Prostate gland (tissue), 2 donors: Measurements from ENCODE around the gene NCOA7.

ENCODE experiments used
- POLR2A ChIP-seq: fragments of 450-650 bp; IDR thresholded peaks from one replicate; pipeline ENCODE4 v1.6.1; 2016; ENCODE audit warnings: antibody characterized with exemption, mild to moderate bottlenecking
- TF ChIP-seq, protein P1 (sequence below), 4 experiments: fragments of 200-600 bp in 2 of 4; fragments of 450-650 bp in 2 of 4; sonication (generic) in 2 of 4; IDR thresholded peaks; 1 replicate in 3 of 4; 2 replicates in 1 of 4; pipeline ENCODE4 v1.5.1; 2016 to 2019; ENCODE audit warnings: antibody characterized with exemption in 4 of 4, mild to moderate bottlenecking in 2 of 4, moderate library complexity in 2 of 4

GRCh38 chr6:125939791-125940190 is 149.0 kb downstream of the NCOA7 start:
- TF ChIP-seq, protein P1, sequence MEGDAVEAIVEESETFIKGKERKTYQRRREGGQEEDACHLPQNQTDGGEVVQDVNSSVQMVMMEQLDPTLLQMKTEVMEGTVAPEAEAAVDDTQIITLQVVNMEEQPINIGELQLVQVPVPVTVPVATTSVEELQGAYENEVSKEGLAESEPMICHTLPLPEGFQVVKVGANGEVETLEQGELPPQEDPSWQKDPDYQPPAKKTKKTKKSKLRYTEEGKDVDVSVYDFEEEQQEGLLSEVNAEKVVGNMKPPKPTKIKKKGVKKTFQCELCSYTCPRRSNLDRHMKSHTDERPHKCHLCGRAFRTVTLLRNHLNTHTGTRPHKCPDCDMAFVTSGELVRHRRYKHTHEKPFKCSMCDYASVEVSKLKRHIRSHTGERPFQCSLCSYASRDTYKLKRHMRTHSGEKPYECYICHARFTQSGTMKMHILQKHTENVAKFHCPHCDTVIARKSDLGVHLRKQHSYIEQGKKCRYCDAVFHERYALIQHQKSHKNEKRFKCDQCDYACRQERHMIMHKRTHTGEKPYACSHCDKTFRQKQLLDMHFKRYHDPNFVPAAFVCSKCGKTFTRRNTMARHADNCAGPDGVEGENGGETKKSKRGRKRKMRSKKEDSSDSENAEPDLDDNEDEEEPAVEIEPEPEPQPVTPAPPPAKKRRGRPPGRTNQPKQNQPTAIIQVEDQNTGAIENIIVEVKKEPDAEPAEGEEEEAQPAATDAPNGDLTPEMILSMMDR (IDR thresholded peaks at IDR 0.05) = no peak
- no peak for TF ChIP-seq POLR2A
